SKM-1 treated with dmso at 0.1 percent for 144 hours (cell line): ENCODE measurements around the gene TNNT1.
"Not testable (repeated sequence)": the region's sequence is repeated elsewhere in the genome, so short reads cannot be mapped to it uniquely, and the experiment has no call there.

Experiments used
- DNase-seq: peaks from one replicate; lab custom pipeline; 2025; ENCODE audit not compliant: unreplicated experiment; lab: John Stamatoyannopoulos, UW

Gene TNNT1

DNA sequence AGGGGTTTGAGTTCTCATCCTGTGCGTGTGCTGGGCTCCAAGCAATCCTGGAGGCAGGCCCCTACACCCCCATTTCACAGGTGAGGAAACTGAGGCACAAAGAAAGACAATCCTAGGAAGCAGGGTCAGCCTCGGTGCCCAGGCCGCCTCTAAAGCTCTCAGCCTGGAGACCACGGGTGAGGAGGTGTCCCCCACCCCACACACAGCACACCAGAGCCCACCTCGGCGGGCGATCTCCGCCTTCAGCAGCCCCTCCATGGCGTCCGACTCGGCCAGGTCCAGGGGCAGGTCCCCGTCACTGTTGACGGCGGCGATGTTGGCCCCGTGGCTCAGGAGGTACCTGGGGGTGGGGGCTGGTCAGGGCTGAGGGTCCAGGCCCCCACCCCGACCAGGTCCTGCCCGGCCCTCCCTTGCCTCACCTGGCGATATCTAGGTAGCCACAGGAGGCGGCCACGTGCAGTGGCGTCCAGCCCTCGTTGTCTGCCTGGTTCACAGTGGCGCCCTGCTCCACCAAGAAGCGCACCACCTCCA lies 36.7 kb downstream of the TNNT1 start:
- no peak for DNase-seq

DNA sequence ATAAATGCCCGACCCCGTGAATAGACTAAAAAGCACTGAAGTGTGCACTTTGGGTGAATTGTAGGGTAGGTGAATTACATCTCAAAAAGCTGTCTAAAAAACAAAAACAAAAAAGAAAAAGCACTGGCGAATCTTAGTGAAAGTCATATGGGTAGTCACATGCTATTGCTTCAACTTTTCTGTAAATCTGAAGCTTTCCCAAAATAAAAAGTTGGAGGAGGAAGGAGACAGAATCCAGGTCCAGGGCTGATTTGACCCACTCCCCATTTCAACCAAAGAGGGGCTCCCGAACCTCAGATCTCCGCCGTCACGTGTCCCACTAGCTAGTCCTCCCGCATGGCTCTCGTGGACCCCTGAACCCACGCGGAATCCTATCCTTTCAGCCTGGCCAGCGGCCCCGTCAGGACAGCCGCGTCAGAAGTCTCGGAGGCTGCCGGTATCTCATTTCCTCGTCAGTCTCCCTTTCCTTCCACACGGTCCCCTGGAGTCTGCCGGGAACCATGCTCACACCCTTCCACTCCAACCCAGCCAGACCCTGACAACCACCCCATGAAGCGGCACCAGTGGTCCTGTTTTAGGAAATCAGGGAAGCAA lies 37.7 kb downstream of the TNNT1 start:
- no peak for DNase-seq

GRCh38 chr19:55109527-55110291 lies 39.3 kb downstream of the TNNT1 start:
- DNase-seq = no peak

DNA sequence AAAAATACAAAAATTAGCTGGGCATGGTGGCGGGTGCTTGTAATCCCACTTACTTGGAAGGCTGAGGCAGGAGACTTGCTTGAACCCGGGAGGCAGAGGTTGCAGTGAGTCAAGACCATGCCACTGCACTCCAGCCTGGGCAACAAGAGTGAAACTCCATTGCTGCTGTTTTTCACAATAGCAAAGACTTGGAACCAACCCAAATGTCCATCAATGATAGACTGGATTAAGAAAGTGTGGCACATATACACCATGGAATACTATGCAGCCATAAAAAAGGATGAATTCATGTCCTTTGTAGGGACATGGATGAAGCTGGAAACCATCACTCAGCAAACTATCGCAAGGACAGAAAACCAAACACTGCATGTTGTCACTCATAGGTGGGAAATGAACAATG lies 41.8 kb downstream of the TNNT1 start:
- DNase-seq = not testable (repeated sequence)

GRCh38 chr19:55106591-55106990 lies 42.4 kb downstream of the TNNT1 start:
- no peak for DNase-seq

DNA sequence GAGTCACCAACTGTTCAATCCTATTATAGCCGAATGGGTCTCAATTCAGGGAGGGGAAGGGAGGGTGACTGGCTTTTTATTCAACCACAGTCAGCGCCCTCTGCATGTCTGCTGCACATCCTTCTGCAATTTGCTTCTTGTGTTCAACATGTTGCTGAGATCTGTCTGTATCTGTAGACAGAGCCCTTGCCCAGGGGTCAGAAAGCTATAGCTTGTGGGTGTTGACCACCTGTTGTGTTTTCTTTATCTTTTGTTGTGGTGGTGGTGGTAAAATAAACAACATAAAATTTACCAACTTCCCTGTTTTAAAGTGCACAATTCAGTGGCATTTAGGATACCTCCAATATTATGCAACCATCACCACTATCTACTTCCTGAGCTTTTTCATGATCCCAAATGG lies 43.8 kb downstream of the TNNT1 start:
- DNase-seq = no peak

DNA sequence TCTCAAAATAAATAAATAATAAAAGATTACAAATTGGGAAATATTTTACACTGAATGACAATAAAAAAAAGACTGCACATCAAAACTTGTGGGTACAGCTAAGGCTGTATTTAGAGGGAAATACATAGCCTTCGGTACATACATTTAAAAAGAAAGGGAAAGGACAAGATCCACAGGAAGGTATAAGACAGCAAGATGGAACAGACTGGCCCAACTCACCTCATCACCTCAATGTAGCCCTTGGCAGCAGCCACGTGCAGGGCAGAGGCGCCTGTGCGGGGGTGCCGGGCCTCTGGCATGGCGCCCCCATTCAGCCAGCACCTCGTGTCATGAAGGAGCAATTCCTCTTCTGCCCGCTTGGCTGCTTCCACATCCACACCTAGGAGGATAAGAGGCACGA lies 45.8 kb downstream of the TNNT1 start:
- DNase-seq = no peak

- no peak for DNase-seq
These were observed 47.7 kb downstream of the TNNT1 start for GRCh38 chr19:55101261-55101660.

- DNase-seq = no peak
These were observed 49.2 kb downstream of the TNNT1 start for GRCh38 chr19:55099557-55100506.

DNA sequence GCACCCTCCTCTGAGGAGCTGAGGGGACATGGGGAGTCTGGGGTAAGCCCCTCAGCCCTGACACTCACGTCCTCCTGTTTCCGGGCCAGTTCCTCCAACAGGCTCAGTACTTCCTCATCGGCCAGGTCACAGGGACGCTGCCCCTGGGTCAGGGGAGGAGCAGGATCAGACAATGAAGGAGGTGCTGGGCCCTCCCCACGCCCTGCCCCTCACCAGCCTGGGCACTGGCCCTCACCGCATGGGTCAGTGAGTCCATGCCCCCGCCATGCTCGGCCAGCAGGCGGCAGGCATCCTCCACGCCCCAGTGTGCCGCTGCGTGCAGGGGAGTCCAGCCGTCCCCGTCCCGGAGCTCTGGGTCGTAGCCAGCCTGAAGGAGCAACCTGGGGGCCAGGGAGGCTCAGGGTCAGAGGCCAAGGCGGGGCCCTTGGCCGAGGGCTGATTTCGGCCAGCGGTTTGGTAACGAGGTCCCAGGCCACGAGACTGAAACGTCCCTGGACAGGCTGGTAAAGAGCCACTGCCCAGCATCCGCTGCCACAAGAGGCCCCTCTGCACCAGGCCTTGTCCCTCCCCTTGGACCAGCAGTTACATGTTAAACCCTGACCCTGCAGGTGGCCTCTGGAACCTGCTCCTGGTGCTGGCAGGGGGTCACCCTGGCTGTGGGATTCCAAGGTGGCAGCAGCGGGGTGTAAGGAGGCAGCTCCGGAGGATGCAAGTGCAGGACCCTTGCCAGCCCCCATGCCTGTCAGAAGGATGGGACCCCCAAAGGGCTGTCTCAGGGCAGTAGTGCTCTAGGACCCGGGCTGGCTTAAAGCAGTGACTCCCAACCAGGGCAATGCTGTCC lies 50.1 kb downstream of the TNNT1 start:
- no peak for DNase-seq

- no peak for DNase-seq
These were observed 50.9 kb downstream of the TNNT1 start for GRCh38 chr19:55097864-55098715.

GRCh38 chr19:55096061-55096701 lies 52.8 kb downstream of the TNNT1 start:
- no peak for DNase-seq

GRCh38 chr19:55095260-55096060 lies 53.5 kb downstream of the TNNT1 start:
- no peak for DNase-seq

GRCh38 chr19:55094456-55095259 lies 54.3 kb downstream of the TNNT1 start:
- DNase-seq = no peak

GRCh38 chr19:55092423-55093318 lies 56.3 kb downstream of the TNNT1 start:
- no peak for DNase-seq

GRCh38 chr19:55091955-55092354 lies 57.1 kb downstream of the TNNT1 start:
- DNase-seq = no peak
